HL-60/S4 (cell line): ENCODE results near the gene LMO7.

Experiments
- in situ Hi-C: fragments of 300-500 bp; cut with MboI; formaldehyde crosslinking; loops from 2 replicates; pipeline ENCODE4 v1.14.3; 2022; ENCODE audit warnings: low sequenced_read_pairs

The LMO7 gene

GRCh38 chr13:75873494-75873893, 237.4 kb downstream of the LMO7 start:
- in situ Hi-C loops = loop anchor here (25.0 kb wide), 2 partner anchors 186 to 1039 kb away; no protein-coding TSS in a partner anchor

GRCh38 chr13:75875450-75875849, 239.3 kb downstream of the LMO7 start:
- in situ Hi-C loops = loop anchor here (5.0 kb wide), 1 partner anchor 597 kb away; no protein-coding TSS in a partner anchor

GRCh38 chr13:75876142-75877050, 240.3 kb downstream of the LMO7 start:
- in situ Hi-C loops = loop anchor here (5.0 kb wide), 1 partner anchor 596 kb away; no protein-coding TSS in a partner anchor

GRCh38 chr13:75877071-75877470, 240.9 kb downstream of the LMO7 start:
- in situ Hi-C loops = loop anchor here (5.0 kb wide), 1 partner anchor 595 kb away; no protein-coding TSS in a partner anchor

GRCh38 chr13:75879656-75880055, 243.5 kb downstream of the LMO7 start:
- in situ Hi-C loops = loop anchor here (5.0 kb wide), 1 partner anchor 593 kb away; no protein-coding TSS in a partner anchor

GRCh38 chr13:75881109-75881775, 245.1 kb downstream of the LMO7 start:
- in situ Hi-C loops = no loop called here

GRCh38 chr13:75882261-75882660, 246.1 kb downstream of the LMO7 start:
- in situ Hi-C loops = no loop called here

- in situ Hi-C loops = no loop called here
These were observed 253.3 kb downstream of the LMO7 start for GRCh38 chr13:75889427-75889826.

- in situ Hi-C loops = no loop called here
These were observed 259.0 kb downstream of the LMO7 start for GRCh38 chr13:75895168-75895567.

GRCh38 chr13:75896271-75896670, 260.1 kb downstream of the LMO7 start:
- in situ Hi-C loops = no loop called here

- in situ Hi-C loops = no loop called here
These were observed 261.3 kb downstream of the LMO7 start for GRCh38 chr13:75897386-75897785.

GRCh38 chr13:75901501-75901900, 265.4 kb downstream of the LMO7 start:
- in situ Hi-C loops = no loop called here

- in situ Hi-C loops = no loop called here
These were observed 266.3 kb downstream of the LMO7 start for GRCh38 chr13:75902166-75903104.

- in situ Hi-C loops = no loop called here
These were observed 267.9 kb downstream of the LMO7 start for GRCh38 chr13:75904012-75904411.

- in situ Hi-C loops = no loop called here
These were observed 270.2 kb downstream of the LMO7 start for GRCh38 chr13:75906315-75906714.

GRCh38 chr13:75907044-75907443, 270.9 kb downstream of the LMO7 start:
- in situ Hi-C loops = no loop called here

- in situ Hi-C loops = no loop called here
These were observed 272.0 kb downstream of the LMO7 start for GRCh38 chr13:75908141-75908540.
